HG02678 (cell line): ENCODE results near the gene SIPA1L3.
"Not testable (repeated sequence)": the region's sequence is repeated elsewhere in the genome, so short reads cannot be mapped to it uniquely, and the experiment has no call there.

Experiments
- ATAC-seq: cut with Tn5 transposase; IDR thresholded peaks from one replicate; pipeline ENCODE4 v1.9.1; 2021; ENCODE audit warnings: mild to moderate bottlenecking, moderate library complexity; ENCODE audit not compliant: unreplicated experiment

The SIPA1L3 gene

DNA sequence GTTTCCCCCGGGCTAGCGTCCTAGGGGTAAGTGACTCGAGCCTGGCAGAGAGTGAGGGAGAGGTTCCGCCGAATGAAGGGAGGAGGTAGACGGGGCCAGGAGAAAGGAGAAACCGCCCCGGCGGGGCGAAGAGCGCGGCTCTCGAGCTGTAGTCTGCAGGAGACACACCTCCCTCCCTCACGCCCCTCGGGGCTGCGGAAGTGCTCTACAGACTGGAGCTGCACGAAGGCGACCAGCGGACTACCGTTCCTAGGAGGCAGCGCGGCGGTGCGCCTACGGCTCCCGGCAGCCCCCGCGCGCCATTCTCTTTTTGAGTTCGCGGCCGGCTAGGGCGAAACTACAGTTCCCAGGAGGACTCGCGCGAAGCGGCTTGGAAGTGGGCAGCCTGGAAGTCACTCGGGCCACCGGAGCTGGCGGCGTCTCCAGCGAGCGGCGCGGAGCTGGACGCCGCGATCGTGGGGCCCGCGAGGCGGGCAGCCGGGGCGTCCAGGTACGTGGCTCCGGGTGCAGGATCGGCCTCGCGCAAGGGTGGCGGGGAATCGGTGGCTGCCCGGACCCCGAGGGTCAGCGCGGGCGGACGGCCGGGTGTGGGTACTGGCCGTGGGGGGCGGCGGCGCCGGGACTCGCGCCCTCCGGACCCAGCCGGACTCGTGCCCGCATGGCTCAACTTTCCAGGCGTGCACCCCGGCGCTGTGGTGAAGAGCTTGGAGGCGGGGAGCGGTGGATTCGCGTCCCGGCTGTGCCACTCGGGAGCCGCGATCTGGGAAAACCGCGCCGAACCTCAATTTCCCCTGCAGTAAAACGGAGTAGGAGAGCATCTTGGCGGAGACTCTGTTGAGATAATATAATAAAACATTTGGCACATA, at the start of gene SIPA1L3:
TSS of gene SIPA1L3 (plus strand) at position 340 of the 866 bp plus-strand sequence. CDS start 174,358 bp downstream, outside the sequence.
- peak; percentile 87 for ATAC-seq

GRCh38 chr19:37864501-37864900, 42.5 kb upstream of the SIPA1L3 start:
- ATAC-seq: no peak

- not testable (repeated sequence) for ATAC-seq
These were observed 41.1 kb upstream of the SIPA1L3 start for GRCh38 chr19:37865930-37866329.

DNA sequence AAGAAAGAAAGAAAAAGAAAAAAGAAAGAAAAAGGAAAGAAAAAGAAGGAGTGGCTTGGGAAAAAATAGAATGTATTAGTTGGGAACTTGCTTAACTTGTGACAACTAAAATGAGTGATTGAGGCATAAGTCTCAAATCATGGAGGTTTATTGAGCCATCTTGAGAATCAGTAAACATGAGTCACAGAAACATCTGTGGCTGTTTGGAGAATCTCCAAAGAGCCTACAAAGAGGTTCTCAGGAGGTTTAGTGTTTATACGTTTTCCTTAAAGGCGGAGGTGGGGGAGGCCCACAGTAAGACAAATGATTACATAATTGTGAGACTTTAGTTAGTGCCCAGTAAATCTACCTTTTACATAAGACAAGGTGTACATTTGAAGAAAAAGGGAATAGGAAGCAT, 39.2 kb upstream of the SIPA1L3 start:
- no peak for ATAC-seq

DNA sequence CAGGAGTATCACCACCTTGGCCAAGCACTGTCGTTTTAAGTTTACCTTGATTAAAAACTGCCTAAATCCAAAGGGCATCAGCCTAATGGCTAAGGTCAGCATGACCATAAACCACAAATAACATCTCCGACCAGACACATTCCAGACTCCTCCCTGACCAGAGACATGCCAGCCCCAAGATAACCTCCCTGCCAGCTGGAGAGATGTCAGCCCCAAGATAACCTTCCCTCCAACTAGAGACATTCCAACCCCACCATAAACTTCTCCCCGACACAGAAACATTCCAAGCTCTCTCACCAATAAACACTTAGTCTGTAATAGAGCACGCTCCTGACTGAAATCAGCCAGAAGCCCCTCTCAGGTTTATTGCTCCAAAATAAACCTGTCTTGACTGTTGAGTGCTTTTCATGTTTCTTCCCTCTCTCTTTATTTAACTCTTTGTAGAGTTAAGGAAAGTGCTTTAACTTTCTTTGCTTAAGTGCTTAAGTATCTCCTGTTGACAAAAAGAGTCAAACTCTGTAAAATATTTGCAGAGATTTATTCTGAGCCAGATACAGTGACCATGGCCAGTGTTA, 37.2 kb upstream of the SIPA1L3 start:
- no peak for ATAC-seq

GRCh38 chr19:37872383-37872782, 34.6 kb upstream of the SIPA1L3 start:
- ATAC-seq: no peak

GRCh38 chr19:37874784-37875183, 32.2 kb upstream of the SIPA1L3 start:
- no peak for ATAC-seq

DNA sequence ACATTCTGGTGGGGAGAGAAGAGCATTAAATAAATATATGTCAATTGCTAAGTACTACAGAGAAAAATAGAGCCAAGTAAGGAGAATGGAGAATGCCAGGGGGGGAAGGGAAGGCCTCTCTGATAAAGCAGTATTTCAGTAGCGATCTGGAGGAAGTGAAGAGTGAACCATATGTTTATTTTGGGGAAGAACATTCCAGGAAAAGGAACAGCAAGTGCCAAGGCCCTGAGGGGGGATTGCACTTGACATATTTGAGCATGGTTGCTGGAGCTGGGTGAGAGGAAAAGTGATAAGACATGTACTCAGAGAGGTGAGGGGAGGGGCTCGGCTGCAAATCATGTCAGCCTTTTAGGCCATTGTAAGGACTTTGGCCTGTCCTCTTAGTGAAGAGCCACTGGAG, 31.0 kb upstream of the SIPA1L3 start:
- ATAC-seq: no peak

DNA sequence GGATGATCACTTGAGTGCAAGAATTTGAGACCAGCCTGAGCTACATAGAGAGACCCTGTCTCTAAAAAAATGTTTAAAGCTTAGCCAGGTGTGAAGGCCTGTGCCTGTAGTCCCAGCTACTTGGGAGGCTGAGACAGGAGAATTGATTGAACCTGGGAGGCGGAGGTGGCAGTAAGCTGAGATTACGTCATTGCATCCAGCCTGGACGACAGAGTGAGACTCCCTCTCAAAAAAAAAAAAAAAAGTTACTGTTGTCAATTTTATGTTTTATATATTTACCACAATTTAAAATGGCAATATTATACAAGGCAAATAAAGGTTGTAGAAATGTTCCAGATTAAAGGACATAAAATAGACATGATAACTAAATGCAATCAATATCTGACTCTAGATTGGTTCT, 29.9 kb upstream of the SIPA1L3 start:
- ATAC-seq: no peak

- ATAC-seq: no peak
These were observed 21.6 kb upstream of the SIPA1L3 start for GRCh38 chr19:37885392-37885791.

DNA sequence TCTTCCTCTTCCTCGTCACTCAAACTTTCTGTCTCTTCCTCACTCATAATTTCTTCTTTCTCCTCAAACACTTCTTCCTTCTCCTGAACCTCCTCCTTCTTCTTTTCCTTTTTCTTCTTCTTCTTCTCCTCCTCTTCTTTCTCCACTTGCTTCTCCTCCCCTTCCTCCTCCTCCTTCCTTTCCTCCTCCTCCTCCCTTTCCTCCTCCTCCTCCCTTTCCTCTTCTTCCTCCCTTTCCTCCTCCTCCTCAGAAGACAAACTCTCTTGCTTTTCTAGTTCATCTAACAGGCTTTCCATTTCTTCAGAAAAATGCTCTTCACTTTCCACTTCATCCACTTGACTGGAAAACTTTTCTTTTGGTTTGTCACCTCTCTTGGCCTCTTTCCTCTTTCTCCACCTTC, 20.4 kb upstream of the SIPA1L3 start:
- ATAC-seq: no peak

GRCh38 chr19:37893845-37894575, 13.0 kb upstream of the SIPA1L3 start:
- no peak for ATAC-seq

DNA sequence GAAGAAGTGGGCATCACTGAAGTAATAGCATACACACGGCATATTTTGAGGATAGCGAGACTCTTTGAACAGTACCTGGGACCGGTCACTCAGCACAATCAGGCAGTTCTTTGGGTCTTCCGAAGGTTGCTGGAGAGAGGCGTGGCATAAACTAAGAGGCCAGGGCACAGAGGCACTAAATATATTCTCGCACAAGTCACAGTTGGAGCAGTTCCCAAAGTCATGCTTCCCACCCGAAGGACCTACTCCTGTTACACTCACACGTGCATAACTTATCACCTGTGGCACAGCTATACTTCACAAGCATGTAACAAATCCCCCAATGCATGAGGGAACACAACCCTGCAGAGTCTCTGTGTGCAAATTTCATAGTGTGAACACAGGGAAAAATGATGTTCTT, 10.8 kb upstream of the SIPA1L3 start:
- ATAC-seq: no peak

- no peak for ATAC-seq
These were observed 7.6 kb upstream of the SIPA1L3 start for GRCh38 chr19:37899453-37899852.

- no peak for ATAC-seq
These were observed 7.0 kb upstream of the SIPA1L3 start for GRCh38 chr19:37899966-37900365.

GRCh38 chr19:37902668-37903067, 4.3 kb upstream of the SIPA1L3 start:
- ATAC-seq: no peak

GRCh38 chr19:37903096-37903495, 3.9 kb upstream of the SIPA1L3 start:
- ATAC-seq: no peak

GRCh38 chr19:37905946-37906868, 801 bp upstream of the SIPA1L3 start, which contains the start of gene WDR87:
Gene WDR87 (minus strand): TSS chr19:37906594. CDS start chr19:37898239, 8,355 bp downstream.
- ATAC-seq: peak; percentile 22

DNA sequence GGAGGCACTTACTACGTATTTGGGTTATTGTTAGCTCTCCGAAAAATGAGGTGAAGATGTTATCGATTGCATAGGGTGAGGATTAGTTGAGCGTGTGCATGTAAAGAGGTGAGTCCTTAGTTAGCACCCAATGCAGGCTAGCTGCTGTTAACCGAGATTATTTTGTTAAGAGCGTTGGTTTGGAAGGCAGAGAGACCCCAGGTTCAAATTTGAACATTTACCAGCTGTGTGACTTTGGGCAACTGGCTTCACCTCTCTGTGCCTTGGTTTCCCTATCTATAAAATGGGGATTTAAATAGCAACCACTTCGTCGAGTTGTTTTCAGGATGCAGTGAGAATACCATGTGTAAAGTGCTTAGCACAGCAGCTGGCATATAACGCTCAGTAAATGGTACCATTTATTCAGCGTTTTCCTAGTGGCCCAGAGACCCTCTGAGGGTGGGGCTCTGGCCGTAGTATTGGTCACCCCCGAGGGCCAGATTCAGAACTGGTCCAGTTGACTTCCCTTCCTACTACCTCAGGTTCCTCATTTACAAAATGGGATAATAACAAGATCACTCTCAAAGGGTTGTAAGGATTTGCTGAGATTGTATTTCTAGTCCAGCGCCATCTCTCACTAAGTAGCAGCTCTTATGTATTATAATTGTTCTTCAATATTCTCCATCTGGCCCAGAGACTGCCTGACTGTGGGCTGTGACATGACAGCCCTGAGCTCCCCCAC, 887 bp downstream of the SIPA1L3 start:
- ATAC-seq: no peak

- ATAC-seq: no peak
These were observed 2.7 kb downstream of the SIPA1L3 start for GRCh38 chr19:37909661-37910199.
